ENCODE data around the gene CRYBB1.

The CRYBB1 gene

GRCh38 chr22:26602127-26602526 lies 15.7 kb downstream of the CRYBB1 start:
- DNase-seq: no peak

DNA sequence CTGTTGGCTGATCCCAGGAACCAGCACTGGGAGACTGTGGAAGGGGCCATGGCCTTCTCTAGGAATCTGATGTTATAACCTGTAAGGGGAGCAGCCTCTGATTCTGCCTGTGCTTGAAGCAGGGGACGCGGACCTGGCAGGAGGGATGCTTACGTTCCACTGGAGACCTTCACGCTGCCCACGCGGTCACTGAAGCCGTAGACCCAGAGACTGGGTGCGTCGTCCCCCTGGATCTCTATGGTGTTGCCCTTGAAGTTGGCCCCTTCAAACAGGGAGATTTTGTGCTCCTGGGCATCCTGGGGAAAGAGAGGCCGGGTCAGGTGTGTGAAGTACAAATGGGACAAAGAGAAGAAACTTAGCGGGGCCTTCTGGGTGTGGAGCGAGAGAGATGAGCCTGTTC lies 16.1 kb downstream of the CRYBB1 start:
- DNase-seq: no peak

- no peak for DNase-seq
These were observed 18.3 kb downstream of the CRYBB1 start for GRCh38 chr22:26599505-26599904.

DNA sequence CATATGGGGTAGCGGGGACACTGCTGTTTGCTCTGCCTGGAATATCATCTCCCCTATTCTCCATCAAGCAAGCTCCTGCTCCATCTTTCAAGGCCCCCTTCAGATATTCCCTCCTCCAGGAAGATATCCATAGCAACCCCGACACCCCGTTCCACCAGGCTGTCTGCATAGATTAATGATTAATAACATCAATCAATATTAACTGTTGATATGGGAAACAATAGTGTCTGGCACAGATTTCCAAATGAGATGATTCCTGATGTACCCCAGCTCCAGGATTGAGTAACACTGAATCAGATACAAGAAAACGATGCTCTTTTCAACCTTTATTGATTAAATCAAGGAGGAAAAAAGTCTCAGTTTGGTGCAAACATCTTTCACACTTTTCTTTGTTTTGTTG lies 20.3 kb downstream of the CRYBB1 start:
- no peak for DNase-seq

GRCh38 chr22:26597026-26597425 lies 20.8 kb downstream of the CRYBB1 start:
- no peak for DNase-seq

- DNase-seq: no peak
These were observed 24.1 kb downstream of the CRYBB1 start for GRCh38 chr22:26593763-26594162.

- DNase-seq: peak; percentile 46 to 58
These were observed 25.4 kb downstream of the CRYBB1 start for GRCh38 chr22:26592421-26592891.

- DNase-seq: peak; percentile 80 to 89
These were observed 27.7 kb downstream of the CRYBB1 start, which contains the start of gene TPST2 for GRCh38 chr22:26589845-26590736. Gene TPST2 (minus strand): TSS chr22:26590132. CDS start chr22:26541630, 48,502 bp downstream.

DNA sequence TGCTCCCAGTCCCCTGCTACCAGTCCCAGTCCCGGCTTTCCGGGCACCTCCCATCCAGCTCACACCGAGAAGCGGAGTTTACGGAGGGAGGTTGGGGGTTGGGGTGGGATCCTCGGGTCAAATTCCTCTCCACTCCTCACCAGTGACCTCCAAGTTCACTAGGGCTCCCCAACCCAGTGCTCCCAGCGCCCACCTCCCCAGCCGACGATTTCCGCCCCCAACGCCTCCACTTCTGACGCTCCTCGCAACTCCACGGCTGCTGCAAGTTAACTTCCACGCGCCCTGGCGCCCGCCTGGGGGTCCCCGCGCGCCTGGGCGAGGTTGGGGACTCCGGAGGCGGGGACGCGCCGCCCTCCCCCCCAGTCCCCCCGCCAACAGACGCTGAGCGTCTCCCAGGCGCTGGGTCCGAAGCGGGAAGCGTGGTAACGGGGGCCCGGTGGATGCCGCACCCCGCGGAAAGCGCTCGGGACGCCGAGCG lies 28.4 kb downstream of the CRYBB1 start:
- DNase-seq: peak in 1 of 2 donors; percentile 47

GRCh38 chr22:26588729-26589366 lies 29.0 kb downstream of the CRYBB1 start:
- peak in 1 of 2 donors; percentile 36 for DNase-seq

DNA sequence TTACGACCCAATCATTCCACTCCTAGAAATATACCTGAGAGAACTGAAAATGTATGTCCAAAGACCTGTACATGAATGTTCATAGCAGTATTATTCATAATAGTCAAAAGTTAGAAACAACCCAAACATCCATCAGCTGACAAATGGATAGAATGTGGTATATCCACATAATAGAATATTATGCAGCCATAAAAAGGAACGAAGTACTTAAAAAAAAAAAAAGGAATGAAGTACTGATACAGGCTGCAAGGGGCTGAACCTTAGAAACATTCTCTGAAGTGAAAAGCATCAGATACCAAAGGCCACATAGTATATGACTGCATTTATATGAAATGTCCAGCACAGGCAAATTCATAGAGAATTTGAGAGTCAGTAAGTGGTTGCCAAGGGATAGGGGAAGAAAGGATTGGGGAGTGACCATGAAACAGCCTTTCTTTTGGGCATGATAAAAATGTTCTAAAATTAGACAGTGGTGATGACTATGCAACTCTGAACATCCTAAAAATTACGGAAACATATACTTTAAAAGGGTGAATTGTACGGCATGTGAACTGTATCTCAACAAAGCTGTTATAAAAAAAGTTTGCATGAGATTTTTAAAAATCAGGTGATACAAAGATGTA lies 29.7 kb downstream of the CRYBB1 start:
- peak; percentile 63 to 83 for DNase-seq

- DNase-seq: no peak
These were observed 31.1 kb downstream of the CRYBB1 start for GRCh38 chr22:26586556-26587325.

DNA sequence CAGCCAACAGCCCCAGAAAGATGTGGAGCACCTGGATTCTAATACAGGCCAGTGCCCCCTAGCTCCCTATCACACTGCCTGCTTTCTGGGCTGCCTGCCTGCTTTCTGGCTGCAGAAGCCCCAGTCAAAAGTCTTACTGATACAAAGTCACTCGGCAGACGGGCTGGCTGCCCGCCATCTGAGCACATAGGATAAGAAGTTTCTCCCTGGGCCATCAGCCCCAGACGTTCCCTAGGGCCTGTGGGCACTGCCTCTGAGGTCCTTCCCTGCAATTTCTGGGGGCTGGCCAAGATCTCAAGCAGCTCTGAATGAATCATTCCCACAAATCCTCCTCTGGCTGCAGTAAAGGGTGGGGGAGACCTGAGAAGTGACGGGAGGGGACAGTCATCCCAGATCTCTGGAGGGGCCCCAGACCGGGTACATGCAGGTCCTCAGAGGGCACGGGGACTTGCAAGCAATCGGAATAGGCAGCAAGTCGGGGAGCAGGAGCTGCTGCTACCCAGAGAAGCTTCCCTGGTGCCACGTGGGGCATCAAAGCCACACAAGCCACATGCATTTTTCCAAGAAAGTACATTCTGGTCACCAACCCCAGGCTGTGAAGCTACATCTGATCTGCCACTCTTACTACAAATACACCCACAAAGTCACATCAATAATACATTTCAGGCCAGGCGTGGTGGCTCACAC lies 32.6 kb downstream of the CRYBB1 start:
- no peak for DNase-seq

GRCh38 chr22:26584010-26584409 lies 33.8 kb downstream of the CRYBB1 start:
- DNase-seq: no peak

DNA sequence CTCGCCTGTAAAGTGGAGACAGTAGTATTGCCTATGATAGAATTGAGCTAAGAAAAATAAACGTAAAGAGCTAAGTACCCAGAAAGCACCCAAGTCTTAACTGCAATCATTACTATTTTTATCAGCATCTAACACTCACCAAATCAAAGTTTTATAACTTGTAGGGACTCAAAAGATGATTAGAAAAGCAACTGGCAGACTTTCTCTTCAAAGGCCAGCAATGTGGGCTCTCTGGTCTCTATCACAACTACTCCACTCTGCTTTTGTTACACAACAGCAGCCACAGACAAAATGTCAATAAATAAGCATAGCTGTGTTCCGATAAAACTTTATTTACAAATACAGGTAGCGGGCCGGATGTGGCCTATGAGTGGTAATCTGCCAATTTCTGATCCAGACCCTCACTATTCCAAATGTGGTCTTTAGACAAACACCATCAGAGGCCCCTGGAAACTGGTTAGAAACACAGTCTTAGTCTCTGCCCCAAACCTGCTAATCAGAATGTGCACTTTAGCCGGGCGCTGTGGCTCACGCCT lies 36.1 kb downstream of the CRYBB1 start:
- DNase-seq: no peak

DNA sequence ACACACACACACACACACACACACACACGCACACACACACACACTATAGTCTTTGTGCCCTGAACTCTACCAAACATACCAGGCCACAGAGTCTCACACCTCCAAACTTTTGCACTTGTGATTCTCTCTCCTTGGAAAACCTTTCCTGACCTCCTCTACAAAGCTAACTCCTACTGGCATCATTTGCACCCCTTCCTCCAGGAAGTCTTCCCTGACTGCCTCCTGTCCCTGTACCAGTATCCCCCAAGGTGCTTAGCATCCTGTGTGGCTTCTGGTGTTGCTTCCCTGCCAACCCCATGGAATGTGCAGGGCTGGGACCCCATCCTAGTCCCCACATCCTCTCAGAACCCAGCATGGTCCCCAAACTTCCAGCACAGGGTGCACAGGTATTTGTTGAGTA lies 36.8 kb downstream of the CRYBB1 start:
- DNase-seq: no peak

DNA sequence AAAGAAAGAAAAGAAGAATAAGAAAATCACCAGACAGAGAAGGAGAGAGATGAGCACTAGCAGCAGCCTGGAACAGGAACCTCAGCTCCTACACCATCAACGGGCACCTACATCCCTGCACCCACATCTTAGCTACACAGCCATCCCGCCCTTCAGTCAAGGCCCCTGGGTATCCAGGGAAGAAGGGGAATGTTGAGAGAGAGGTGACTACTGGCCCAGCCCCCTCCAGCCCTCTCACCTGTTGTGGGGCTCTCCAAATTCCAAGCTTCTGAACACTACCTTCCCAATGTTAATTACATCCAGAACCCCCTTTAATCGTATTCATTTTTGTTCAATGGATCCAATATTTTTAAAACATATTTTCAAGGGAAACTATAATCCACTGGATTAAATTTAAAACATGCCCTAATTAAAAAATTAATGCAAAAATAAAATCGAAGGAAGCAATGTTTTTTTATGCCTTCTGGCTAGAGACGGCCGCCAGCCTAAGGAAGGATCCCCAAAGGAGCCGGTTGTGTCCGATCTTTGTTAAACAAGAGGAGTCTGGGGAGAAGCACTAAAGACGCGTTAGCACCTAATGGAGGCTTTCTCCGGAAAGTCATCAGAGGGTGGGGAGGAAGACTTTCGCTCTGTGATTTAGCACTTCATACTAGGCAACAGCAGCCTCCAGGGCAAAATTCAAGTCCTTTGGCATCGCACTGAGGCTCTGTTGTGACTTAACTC lies 37.4 kb downstream of the CRYBB1 start:
- DNase-seq: no peak

DNA sequence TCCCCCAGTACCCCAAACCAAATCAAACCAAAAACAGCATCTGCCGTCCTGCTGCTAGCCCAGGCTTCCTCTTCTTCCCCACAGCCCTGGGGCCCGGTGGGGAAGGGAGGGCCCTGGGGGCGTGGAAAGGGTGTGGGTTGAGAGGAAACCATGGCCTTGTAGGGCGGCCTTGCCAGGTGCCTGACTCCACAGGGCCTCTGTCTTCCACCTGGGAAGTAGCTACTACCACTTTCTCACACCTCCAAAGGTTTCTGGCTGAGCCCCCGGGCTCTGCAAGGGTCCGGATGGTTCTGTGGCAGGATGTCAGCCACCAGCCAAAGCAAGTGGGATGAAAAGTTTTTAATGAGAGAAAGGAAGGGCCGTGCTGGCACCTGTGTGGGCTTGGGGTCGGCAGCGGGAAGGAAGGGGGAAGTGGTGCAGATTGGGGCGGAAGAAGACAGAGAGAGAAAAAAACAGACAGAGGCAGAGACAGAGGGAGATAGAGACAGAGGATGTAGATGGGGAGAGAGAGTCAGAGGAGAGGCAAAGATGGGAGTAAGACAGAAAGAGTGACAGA lies 38.4 kb downstream of the CRYBB1 start:
- peak; percentile 47 to 54 for DNase-seq

GRCh38 chr22:26577081-26577480 lies 40.7 kb downstream of the CRYBB1 start:
- DNase-seq: no peak

DNA sequence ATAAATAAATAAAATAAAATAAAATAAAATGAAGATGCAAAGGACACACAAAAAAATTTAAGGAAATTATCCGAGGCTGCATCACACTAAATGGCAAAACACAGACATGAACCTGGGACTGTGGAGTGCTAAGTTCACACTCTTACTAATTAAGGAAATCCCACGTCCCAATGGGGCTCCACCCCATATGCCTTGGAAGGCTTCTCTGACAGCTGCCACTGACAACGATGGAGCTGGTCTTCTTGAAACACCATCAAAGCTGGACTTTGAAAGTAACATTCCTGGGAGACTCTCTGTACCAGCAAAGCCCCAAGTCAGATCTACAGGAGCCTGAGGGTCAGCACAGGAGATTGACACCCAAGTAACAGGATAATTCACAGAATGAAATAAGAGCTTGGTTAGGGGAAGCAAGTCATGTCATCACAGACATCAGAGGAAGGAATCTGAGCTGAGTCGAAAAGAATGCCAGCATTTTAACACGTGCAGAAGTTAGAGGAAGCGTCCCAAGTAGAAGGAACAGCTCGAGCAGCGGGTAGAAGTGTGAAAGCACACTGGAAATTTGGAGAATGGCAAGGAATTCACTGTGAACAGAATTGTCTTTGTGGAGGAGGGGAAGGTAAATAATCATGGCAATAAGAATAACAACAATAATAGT lies 41.7 kb downstream of the CRYBB1 start:
- DNase-seq: peak; percentile 71 to 74
